Esophagus muscularis mucosa (tissue), 4 donors: ENCODE results near the gene AOX1. TPM values are rescaled to one million over a fixed set of nuclear protein-coding genes. Genes with fewer than 3 reads are reported as not detected.

ENCODE experiments used
- DNase-seq: peaks from one replicate; pipeline ENCODE4 v3.0.0-alpha.2; 2017; ENCODE audit errors: extremely low spot score
- H3K27ac ChIP-seq, 4 donors: fragments of 200-600 bp; sonication (generic); replicated peaks in 1 of 4; 1 replicate in 3 of 4; 2 replicates in 1 of 4; pipeline ENCODE4 v1.5.1; 2016 to 2019; ENCODE audit warnings: mild to moderate bottlenecking in 1 of 4
- H3K27me3 ChIP-seq, 4 donors: fragments of 200-600 bp; sonication (generic); one replicate each; pipeline versions ENCODE4 v1.5.1 to v1.6.0; 2016 to 2019
- H3K36me3 ChIP-seq, 4 donors: fragments of 200-600 bp; sonication (generic); one replicate each; pipeline ENCODE4 v1.5.1; 2016 to 2019
- H3K4me1 ChIP-seq, 4 donors: fragments of 200-600 bp; sonication (generic); one replicate each; pipeline ENCODE4 v1.5.1; 2016 to 2019
- H3K4me3 ChIP-seq, 4 donors: fragments of 200-600 bp; sonication (generic); 1 replicate in 2 of 4; 2 replicates in 2 of 4; pipeline ENCODE4 v1.5.1; 2016 to 2019; ENCODE audit warnings: mild to moderate bottlenecking in 4 of 4, moderate library complexity in 1 of 4
- H3K9me3 ChIP-seq, 4 donors: fragments of 200-600 bp; sonication (generic); 1 replicate in 3 of 4; 2 replicates in 1 of 4; pipeline ENCODE4 v1.5.1; 2016 to 2019
- EP300 ChIP-seq: sonication (generic); formaldehyde crosslinking; IDR thresholded peaks from one replicate; pipeline ENCODE4 v1.6.1; 2017; ENCODE audit warnings: antibody characterized with exemption
- POLR2A ChIP-seq: fragments of 450-650 bp; IDR thresholded peaks from one replicate; pipeline ENCODE4 v1.6.1; 2017; ENCODE audit warnings: antibody characterized with exemption, moderate library complexity, mild to moderate bottlenecking, low read depth
- POLR2AphosphoS5 ChIP-seq, 2 donors: sonication (generic); formaldehyde crosslinking; IDR thresholded peaks; one replicate each; pipeline ENCODE4 v1.6.1; 2017; ENCODE audit warnings: antibody characterized with exemption in 2 of 2
- WGBS: methylation state at CpG from one replicate; pipeline ENCODE4 v1.1.5; 2018; 5-methylcytosine and 5-hydroxymethylcytosine counted together
- intact Hi-C: fragments of 100-400 bp; cut with DNase I; formaldehyde crosslinking; loops from one replicate; pipeline ENCODE4 v1.15.1; 2023
- total RNA-seq, 4 donors: library from RNA; depleted of rRNA; stranded (reverse); fragments of >200 nt; gene quantifications; one replicate each; pipeline versions ENCODE4 v1.1.0 to v1.2.1, GENCODE V29; 2016
- TF ChIP-seq, protein P1 (sequence below), 3 experiments: fragments of 200-600 bp in 2 of 3; fragments of 450-650 bp in 1 of 3; sonication (generic) in 2 of 3; IDR thresholded peaks; one replicate each; pipeline ENCODE4 v1.5.1; 2017 to 2019; ENCODE audit warnings: antibody characterized with exemption in 3 of 3, mild to moderate bottlenecking in 2 of 3, moderate library complexity in 1 of 3

The AOX1 gene
- total RNA-seq, 4 donors from 2014 or later = 54.0 to 113 (median 81.9) TPM

DNA sequence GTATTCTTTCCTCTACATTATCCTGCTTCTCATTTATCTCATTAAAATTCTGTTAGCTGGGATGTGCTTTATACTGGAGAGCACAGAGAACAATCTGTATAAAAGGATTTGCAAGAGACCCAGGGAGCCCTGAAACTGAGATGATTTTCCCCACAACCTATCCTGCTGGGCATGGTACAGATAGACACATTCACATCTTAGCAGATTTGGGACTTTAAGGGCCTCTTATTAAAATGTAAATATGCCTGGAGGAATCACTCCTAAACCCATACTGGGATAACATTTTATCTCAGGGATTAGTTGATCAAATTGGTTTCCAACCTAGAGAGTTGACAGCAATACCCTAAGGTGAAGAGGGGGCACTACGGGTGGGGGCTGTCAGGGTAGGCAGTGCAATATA lies 45.5 kb downstream of the AOX1 start:
- intact Hi-C loops = no loop called here
- WGBS = 89% methylated on average over 1 of the region's 1 CpG
- no peak overlapping the region for H3K27ac ChIP-seq
- no peak for DNase-seq
- TF ChIP-seq POLR2AphosphoS5 (IDR thresholded peaks at IDR 0.05) = no peak
- TF ChIP-seq, protein P1, sequence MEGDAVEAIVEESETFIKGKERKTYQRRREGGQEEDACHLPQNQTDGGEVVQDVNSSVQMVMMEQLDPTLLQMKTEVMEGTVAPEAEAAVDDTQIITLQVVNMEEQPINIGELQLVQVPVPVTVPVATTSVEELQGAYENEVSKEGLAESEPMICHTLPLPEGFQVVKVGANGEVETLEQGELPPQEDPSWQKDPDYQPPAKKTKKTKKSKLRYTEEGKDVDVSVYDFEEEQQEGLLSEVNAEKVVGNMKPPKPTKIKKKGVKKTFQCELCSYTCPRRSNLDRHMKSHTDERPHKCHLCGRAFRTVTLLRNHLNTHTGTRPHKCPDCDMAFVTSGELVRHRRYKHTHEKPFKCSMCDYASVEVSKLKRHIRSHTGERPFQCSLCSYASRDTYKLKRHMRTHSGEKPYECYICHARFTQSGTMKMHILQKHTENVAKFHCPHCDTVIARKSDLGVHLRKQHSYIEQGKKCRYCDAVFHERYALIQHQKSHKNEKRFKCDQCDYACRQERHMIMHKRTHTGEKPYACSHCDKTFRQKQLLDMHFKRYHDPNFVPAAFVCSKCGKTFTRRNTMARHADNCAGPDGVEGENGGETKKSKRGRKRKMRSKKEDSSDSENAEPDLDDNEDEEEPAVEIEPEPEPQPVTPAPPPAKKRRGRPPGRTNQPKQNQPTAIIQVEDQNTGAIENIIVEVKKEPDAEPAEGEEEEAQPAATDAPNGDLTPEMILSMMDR (IDR thresholded peaks at IDR 0.05) = no peak
- no peak for TF ChIP-seq POLR2A
- TF ChIP-seq EP300 = no peak
- H3K4me3 ChIP-seq = no peak overlapping the region
- no peaks in the 10 kb centered on the region for H3K4me1 ChIP-seq
- H3K9me3 ChIP-seq = no peaks in the 10 kb centered on the region
- peaks cover 0 to 38% (median 2%) of the 10 kb centered on the region in 4 donors for H3K36me3 ChIP-seq
- no peaks in the 10 kb centered on the region for H3K27me3 ChIP-seq

DNA sequence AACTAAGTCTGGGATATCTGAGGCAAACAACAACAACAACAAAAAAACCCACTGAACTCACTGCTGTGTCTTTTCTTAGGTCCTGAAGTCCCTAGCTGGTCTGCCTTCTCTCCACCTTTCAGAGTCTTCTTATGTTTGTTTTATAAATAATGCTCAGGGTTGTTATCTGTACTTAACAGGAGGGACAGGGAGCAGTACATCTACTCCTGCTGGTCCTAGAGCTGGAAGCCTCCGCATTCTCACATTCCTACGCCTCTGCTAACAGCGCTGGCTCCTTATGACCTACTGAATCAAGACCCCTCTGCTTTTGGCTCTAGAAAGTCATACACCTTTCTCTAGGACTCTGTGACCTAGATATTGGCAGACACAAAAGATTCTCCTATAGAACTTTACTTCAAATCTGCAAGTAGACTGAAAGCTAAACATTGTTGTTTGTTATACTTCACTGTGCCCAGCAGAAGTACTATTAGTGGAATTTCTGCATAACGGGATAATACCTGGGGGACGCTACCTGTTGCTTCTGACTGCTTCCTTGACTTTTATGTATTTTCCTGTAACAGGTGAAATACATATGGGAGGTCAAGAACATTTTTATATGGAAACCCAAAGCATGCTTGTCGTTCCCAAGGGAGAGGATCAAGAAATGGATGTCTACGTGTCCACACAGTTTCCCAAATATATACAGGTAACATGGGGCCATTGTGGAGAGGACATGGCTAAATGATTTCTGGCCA lies 48.6 kb downstream of the AOX1 start:
- peaks cover 0 to 35% (median 2%) of the 10 kb centered on the region in 4 donors for H3K36me3 ChIP-seq
- DNase-seq = peak; percentile 57
- no peak overlapping the region for H3K27ac ChIP-seq
- WGBS = 90% methylated on average over 7 of the region's 7 CpGs
- TF ChIP-seq POLR2AphosphoS5 (IDR thresholded peaks at IDR 0.05) (no peak), POLR2A (no peak), EP300 (no peak)
- TF ChIP-seq, protein P1 (IDR thresholded peaks at IDR 0.05) = no peak
- H3K4me1 ChIP-seq = no peaks in the 10 kb centered on the region
- no peaks in the 10 kb centered on the region for H3K27me3 ChIP-seq
- intact Hi-C loops = no loop called here
- no peak overlapping the region for H3K4me3 ChIP-seq
- H3K9me3 ChIP-seq = no peaks in the 10 kb centered on the region

DNA sequence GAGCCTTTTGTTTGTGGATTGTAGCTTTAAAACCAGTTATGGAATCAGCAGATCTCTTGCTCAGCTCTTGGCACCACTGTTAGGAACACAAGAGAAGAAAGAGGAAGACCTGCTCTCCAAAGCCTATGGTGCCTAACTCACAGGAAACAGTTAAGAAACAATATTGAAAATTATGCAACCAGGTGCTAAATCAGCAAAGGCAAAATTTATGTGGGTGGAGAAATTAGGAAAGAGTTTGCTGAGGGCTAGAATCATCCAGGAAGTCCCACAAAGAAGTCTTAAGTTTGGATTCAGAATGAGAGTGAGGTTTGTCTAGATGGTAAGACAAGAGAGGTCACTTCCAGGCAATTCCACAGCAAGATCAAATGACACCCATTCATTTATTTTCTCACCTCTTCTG lies 49.4 kb downstream of the AOX1 start:
- H3K4me3 ChIP-seq = no peak overlapping the region
- H3K36me3 ChIP-seq = peaks cover 0 to 35% (median 2%) of the 10 kb centered on the region in 4 donors
- intact Hi-C loops = no loop called here
- no peaks in the 10 kb centered on the region for H3K9me3 ChIP-seq
- no peak overlapping the region for H3K27ac ChIP-seq
- H3K4me1 ChIP-seq = no peaks in the 10 kb centered on the region
- peak; percentile 31 for DNase-seq
- H3K27me3 ChIP-seq = no peaks in the 10 kb centered on the region
- TF ChIP-seq, protein P1 (IDR thresholded peaks at IDR 0.05) = no peak
- TF ChIP-seq POLR2A (no peak), POLR2AphosphoS5 (IDR thresholded peaks at IDR 0.05) (no peak), EP300 (no peak)

DNA sequence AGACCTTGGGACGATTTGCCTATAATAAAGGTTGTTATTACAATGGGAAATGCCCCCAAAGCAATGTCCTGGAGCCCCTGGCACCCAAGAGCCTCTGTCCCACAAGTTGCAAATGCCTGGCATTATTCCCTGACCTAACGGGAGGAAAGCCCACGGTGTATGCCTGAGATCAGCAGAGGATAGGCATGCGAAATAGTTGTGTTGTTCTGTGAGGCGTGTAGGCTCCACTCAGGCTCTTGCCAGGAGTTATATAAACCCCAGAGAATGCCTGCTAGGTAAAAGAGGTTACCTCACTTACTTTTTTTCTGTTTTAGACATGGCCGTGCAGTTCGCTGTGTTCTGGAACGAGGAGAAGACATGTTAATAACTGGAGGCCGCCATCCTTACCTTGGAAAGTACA lies 52.1 kb downstream of the AOX1 start:
- Histone ChIP-seq H3K27ac (no peak overlapping the region), H3K4me3 (no peak overlapping the region), H3K9me3 (no peaks in the 10 kb centered on the region), H3K4me1 (no peaks in the 10 kb centered on the region), H3K27me3 (no peaks in the 10 kb centered on the region), H3K36me3 (peaks cover 0 to 50% (median 2%) of the 10 kb centered on the region in 4 donors)
- intact Hi-C loops = no loop called here
- TF ChIP-seq, protein P1 (IDR thresholded peaks at IDR 0.05) = no peak
- TF ChIP-seq POLR2A = no peak
- no peak for TF ChIP-seq POLR2AphosphoS5 (IDR thresholded peaks at IDR 0.05)
- TF ChIP-seq EP300 = no peak
- DNase-seq = peak; percentile 47
- WGBS = 92% methylated on average over 9 of the region's 9 CpGs

DNA sequence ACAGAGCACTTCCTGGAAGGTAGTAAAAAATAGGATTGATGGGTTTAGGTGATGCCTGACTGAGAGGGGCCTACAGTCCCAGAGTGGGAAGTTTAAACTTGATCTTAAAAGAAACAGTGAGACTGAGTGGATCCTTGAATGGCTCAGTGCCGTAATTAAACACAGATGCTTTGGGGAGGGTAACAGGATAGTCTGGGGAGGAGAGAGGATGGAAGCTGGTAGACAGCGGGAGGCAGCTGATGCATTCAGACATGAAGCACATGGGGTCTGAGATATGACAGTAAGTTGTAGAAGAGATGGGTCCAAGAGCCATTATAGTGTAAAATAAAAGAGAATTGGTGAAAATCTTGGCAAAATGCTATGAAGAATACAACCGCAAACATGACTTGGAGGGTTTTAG lies 54.4 kb downstream of the AOX1 start:
- H3K27me3 ChIP-seq = no peaks in the 10 kb centered on the region
- no peak overlapping the region for H3K4me3 ChIP-seq
- no peak overlapping the region for H3K27ac ChIP-seq
- WGBS = 88% methylated on average over 3 of the region's 3 CpGs
- DNase-seq = peak; percentile 72
- intact Hi-C loops = no loop called here
- peaks cover 0 to 39% (median 2%) of the 10 kb centered on the region in 4 donors for H3K36me3 ChIP-seq
- H3K9me3 ChIP-seq = no peaks in the 10 kb centered on the region
- no peaks in the 10 kb centered on the region for H3K4me1 ChIP-seq
- TF ChIP-seq EP300 (no peak), POLR2AphosphoS5 (IDR thresholded peaks at IDR 0.05) (no peak), POLR2A (no peak)
- TF ChIP-seq, protein P1 (IDR thresholded peaks at IDR 0.05) = no peak
